BE2C (cell line): ENCODE measurements around the gene ALKBH5.

Experiments
- DNase-seq: peaks from one replicate; pipeline ENCODE4 v3.0.0-alpha.2; 2020
- H3K27me3 ChIP-seq: fragments of 250-450 bp; sonication (Bioruptor Pico); 2 replicates; pipeline ENCODE4 v1.5.1; 2020; ENCODE audit warnings: mild to moderate bottlenecking
- H3K36me3 ChIP-seq: fragments of 250-450 bp; sonication (Bioruptor Pico); 2 replicates; pipeline ENCODE4 v1.5.1; 2020; ENCODE audit warnings: mild to moderate bottlenecking
- H3K4me1 ChIP-seq: fragments of 250-450 bp; sonication (Bioruptor Pico); 2 replicates; pipeline ENCODE4 v1.5.1; 2020
- H3K4me3 ChIP-seq: 2 replicates; pipeline ENCODE4 v1.5.1; 2011; ENCODE audit warnings: low read depth, low read length
- H3K9me3 ChIP-seq: fragments of 250-450 bp; sonication (Bioruptor Pico); 2 replicates; pipeline ENCODE4 v1.5.1; 2020
- TF ChIP-seq, protein P1 (sequence below): IDR thresholded peaks from 2 replicates; pipeline ENCODE4 v1.5.1; 2012; ENCODE audit warnings: mild to moderate bottlenecking, low read depth, low read length

Gene ALKBH5

DNA sequence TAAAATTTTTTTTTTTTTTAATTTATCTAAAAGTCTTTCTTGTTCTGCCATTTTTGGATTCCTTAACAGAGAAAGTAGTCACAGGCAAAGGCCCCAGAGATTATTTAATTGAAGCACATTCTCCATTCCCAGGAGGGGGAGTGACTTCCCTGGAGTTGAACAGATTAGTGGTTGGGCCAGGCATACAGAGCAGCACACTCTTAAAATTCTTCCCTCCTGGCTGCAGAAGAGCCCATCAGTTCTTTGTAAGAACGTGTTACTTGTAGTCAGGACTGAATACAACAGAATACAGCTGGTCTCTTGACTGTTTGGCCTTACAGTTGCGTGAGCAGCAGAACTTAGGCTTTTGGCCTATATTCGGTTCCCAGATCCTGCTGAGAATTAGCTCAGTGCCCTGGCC, 1.8 kb downstream of the ALKBH5 start:
- DNase-seq = no peak
- H3K27me3 ChIP-seq = no peaks in the 10 kb centered on the region
- H3K9me3 ChIP-seq = no peaks in the 10 kb centered on the region
- TF ChIP-seq, protein P1, sequence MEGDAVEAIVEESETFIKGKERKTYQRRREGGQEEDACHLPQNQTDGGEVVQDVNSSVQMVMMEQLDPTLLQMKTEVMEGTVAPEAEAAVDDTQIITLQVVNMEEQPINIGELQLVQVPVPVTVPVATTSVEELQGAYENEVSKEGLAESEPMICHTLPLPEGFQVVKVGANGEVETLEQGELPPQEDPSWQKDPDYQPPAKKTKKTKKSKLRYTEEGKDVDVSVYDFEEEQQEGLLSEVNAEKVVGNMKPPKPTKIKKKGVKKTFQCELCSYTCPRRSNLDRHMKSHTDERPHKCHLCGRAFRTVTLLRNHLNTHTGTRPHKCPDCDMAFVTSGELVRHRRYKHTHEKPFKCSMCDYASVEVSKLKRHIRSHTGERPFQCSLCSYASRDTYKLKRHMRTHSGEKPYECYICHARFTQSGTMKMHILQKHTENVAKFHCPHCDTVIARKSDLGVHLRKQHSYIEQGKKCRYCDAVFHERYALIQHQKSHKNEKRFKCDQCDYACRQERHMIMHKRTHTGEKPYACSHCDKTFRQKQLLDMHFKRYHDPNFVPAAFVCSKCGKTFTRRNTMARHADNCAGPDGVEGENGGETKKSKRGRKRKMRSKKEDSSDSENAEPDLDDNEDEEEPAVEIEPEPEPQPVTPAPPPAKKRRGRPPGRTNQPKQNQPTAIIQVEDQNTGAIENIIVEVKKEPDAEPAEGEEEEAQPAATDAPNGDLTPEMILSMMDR = no peak
- H3K4me1 ChIP-seq = no peaks in the 10 kb centered on the region
- H3K4me3 ChIP-seq = peak overlapping the region; percentile 84
- H3K36me3 ChIP-seq = peaks cover 11% of the 10 kb centered on the region

DNA sequence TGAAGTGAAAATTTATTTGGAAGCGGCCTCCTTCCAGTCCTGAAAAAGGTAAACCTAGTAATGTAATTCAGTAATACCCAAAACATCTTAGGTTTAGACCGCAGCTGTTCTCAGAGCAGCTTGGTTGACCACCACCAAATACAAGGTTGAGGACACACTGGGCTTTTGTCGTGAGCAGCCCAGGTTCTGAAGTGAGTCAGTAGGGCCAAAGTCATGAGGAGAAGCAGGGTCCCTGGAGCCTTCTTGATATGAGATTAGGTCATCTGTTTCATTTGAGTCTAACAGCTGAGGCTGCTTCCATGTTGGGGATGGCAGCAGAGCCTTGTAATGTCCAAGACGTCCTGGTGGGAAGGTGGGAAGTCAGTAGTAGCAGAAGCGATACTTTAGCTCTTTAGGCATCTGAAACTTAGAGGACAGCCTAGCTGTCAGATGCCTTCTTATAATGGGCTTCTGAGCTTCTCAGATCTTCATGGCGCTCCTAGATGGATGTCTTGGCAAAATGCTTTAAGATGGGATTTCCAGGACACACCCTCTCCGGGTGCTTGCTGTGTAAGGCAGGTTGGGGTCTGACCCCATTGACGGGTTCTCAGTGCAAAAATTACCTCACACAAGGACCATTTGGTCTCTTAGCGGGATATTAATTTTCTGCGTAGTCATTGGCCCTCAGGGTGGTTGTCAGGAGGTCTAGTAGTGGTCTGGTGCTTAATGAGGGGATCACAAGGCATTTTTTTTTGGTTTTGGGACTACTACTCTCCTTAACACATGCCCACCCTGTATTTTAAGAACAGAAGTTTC, 2.4 kb downstream of the ALKBH5 start:
- H3K36me3 ChIP-seq = peaks cover 11% of the 10 kb centered on the region
- H3K4me3 ChIP-seq = peak overlapping the region; percentile 84
- TF ChIP-seq, protein P1 = no peak
- no peaks in the 10 kb centered on the region for H3K4me1 ChIP-seq
- no peaks in the 10 kb centered on the region for H3K9me3 ChIP-seq
- no peak for DNase-seq
- H3K27me3 ChIP-seq = no peaks in the 10 kb centered on the region

DNA sequence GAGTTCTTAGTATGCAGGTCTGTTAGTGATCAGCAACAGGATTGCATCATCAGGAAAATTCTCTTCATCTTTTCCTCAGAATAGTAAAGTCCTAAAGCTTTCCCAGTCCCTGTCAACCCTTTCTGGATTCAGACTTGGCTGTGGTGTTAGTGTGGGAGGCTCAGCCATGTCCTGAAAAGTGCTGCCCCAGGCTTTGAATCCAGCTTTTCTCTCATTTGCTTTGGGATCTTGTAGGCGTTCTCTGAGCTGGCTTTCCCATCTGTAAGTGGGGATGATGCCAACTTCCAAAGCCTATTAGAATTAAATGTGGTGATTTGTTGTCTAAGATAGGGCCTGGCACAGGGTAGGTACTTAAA, 3.0 kb downstream of the ALKBH5 start:
- TF ChIP-seq, protein P1 = no peak
- peak overlapping the region; percentile 84 for H3K4me3 ChIP-seq
- peaks cover 11% of the 10 kb centered on the region for H3K36me3 ChIP-seq
- H3K9me3 ChIP-seq = no peaks in the 10 kb centered on the region
- DNase-seq = no peak
- H3K4me1 ChIP-seq = no peaks in the 10 kb centered on the region
- H3K27me3 ChIP-seq = no peaks in the 10 kb centered on the region

DNA sequence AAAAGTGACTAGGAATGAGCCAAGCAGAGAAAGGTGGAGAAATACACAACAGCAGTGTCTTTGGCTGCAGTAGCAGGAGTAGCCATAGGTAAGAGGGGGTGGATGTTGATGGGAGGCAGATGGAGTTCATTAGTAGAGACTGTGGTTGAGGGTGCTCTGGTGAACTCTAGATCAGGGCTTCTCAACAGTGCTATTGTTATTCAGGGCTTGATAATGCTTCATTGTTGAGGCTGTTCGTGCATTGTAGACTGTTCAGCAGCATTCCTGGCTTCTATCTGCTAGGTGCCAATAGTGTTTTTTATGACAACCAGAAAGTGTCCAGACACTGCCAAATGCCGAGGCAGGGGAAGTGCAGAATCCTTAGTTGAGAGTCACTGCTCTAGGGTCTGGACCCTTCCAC, 3.6 kb downstream of the ALKBH5 start:
- Histone ChIP-seq H3K36me3 (peaks cover 11% of the 10 kb centered on the region), H3K4me1 (no peaks in the 10 kb centered on the region), H3K9me3 (no peaks in the 10 kb centered on the region), H3K27me3 (no peaks in the 10 kb centered on the region), H3K4me3 (peak overlapping the region; percentile 84)
- TF ChIP-seq, protein P1 = no peak
- no peak for DNase-seq

DNA sequence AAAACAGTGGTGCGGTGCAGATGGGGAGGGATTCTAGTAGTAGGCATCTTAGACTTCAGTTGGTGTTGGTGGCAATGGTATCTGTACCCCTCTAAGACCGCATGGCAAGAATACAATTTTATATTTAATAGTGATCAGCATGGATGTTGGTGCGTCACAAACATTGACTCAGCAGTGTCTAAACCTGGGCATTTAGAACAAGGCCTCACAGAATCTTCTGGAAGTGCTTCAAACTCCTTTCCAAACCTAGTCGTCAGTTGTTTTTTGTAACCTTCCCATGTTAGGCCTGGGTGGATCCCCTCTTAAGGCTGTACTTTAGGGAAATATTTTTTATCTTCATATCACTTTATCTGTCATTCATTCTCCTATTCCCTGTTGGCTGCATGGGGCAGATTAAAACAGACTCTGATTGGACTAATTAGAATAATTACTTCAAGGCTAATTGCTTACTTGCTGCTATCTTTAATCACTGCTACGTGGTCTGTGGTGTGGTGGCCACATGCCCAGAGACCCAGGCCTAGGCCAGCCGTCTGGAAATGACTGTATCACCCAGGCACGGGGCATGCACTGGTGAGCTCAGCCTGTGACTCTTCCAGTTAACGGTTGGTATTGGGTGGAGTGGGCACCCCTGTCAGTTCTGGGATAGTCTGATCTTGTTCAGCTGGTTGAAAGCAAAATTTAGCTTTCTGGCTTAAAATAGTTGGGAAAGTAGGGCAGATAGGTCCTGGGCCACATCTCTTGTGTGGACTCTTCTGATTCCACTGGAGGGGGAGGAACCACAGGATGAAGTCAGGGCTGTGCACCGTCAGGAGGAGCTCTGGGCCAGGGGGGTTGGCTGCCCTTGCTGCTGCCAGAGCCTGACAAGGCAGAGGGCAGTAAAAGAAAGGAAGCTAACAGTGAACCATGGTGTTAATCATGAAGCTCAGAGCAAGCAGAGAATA, 4.5 kb downstream of the ALKBH5 start:
- TF ChIP-seq, protein P1 = no peak
- no peaks in the 10 kb centered on the region for H3K27me3 ChIP-seq
- H3K4me1 ChIP-seq = no peaks in the 10 kb centered on the region
- H3K9me3 ChIP-seq = no peaks in the 10 kb centered on the region
- peak; percentile 57 for DNase-seq
- H3K4me3 ChIP-seq = peak overlapping the region; percentile 84
- H3K36me3 ChIP-seq = peaks cover 11% of the 10 kb centered on the region
